GM12891 (cell line): Measurements from ENCODE around the gene MOB1A.

Experiments
- POLR2A ChIP-seq: IDR thresholded peaks from 2 replicates; pipeline ENCODE4 v1.6.1; 2011; ENCODE audit warnings: low read depth, low read length, control low read depth
- POLR2AphosphoS5 ChIP-seq: IDR thresholded peaks from 2 replicates; pipeline ENCODE4 v1.6.1; 2011; ENCODE audit warnings: low read depth, low read length, control low read depth
- TAF1 ChIP-seq: IDR thresholded peaks from 2 replicates; pipeline ENCODE4 v1.6.1; 2011; ENCODE audit warnings: low read depth, low read length, control low read depth

- TF ChIP-seq POLR2AphosphoS5 (no peak), TAF1 (no peak), POLR2A (no peak)
Measured at GRCh38 chr2:74119339-74119738, 59.3 kb downstream of the MOB1A start.
